Thoracic aorta (tissue), 2 donors: ENCODE data around the gene BICDL1. TPM values are rescaled to one million over a fixed set of nuclear protein-coding genes. Genes with fewer than 3 reads are reported as not detected.
A peak's percentile ranks its signal among the peaks of the same experiment; 100 is the strongest.
"Not testable (repeated sequence)": the region's sequence is repeated elsewhere in the genome, so short reads cannot be mapped to it uniquely, and the experiment has no call there.

ENCODE experiments used
- ATAC-seq: fragments of 150-250 bp; one replicate; pipeline ENCODE4 v1.8.0; 2017; ENCODE audit warnings: low read depth; ENCODE audit not compliant: insufficient number of reproducible peaks, low FRiP score
- DNase-seq: peaks from one replicate; pipeline ENCODE4 v3.0.0-alpha.2; 2020; ENCODE audit warnings: low spot score
- H3K27ac ChIP-seq, 2 donors: fragments of 200-600 bp; sonication (generic); 1 replicate in 1 of 2; 2 replicates in 1 of 2; pipeline ENCODE4 v1.5.1; 2016; ENCODE audit warnings: mild to moderate bottlenecking in 2 of 2, moderate library complexity in 2 of 2
- H3K27me3 ChIP-seq: fragments of 200-600 bp; sonication (generic); replicated peaks from 2 replicates; pipeline ENCODE4 v1.6.0; 2016; ENCODE audit warnings: mild to moderate bottlenecking; ENCODE audit not compliant: insufficient read depth
- H3K36me3 ChIP-seq: fragments of 200-600 bp; sonication (generic); one replicate; pipeline ENCODE4 v1.5.1; 2016
- H3K4me1 ChIP-seq, 2 donors: fragments of 200-600 bp; sonication (generic); 1 replicate in 1 of 2; 2 replicates in 1 of 2; pipeline versions ENCODE4 v1.5.1 to v1.6.0; 2016; ENCODE audit warnings: low read depth in 2 of 2, mild to moderate bottlenecking in 1 of 2; ENCODE audit not compliant: control insufficient read depth in 1 of 2
- H3K4me3 ChIP-seq: fragments of 200-600 bp; sonication (generic); 2 replicates; pipeline ENCODE4 v1.5.1; 2016; ENCODE audit warnings: mild to moderate bottlenecking
- H3K9me3 ChIP-seq: fragments of 200-600 bp; sonication (generic); 2 replicates; pipeline ENCODE4 v1.5.1; 2016
- total RNA-seq, 2 donors: library from RNA; depleted of rRNA; stranded (reverse); fragments of >200 nt; gene quantifications; one replicate each; pipeline versions ENCODE4 v1.1.0 to v1.2.3, GENCODE V29; 2016
- TF ChIP-seq, protein P1 (sequence below): fragments of 200-600 bp; sonication (generic); IDR thresholded peaks from one replicate; pipeline ENCODE4 v1.5.1; 2019; ENCODE audit warnings: antibody characterized with exemption

BICDL1 gene
- total RNA-seq, 2 donors from 2014 or later, result 0.68 to 4.4 TPM

DNA sequence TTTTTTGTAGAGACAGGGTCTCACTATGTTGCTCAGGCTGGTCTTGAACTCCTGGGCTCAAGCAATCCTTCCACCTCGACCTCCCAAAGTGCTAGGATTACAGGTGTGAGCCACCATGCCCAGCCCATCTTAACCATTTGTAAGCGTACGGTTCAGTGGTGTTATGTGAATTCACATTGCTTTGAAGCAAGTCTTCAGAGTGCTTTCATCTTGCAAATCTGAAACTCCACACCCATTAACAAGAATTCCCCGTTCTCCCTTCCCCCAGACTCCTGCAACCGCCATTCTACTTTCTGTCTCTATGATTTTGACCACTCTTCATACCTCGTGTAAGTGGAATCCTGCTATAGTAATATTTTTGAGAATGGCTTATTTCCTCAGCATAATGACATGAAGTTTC is 24.9 kb upstream of the BICDL1 start:
- H3K27ac ChIP-seq, result no peak overlapping the region
- H3K4me1 ChIP-seq, result no peaks in the 10 kb centered on the region
- no peak overlapping the region for H3K4me3 ChIP-seq
- no peaks in the 10 kb centered on the region for H3K9me3 ChIP-seq
- H3K36me3 ChIP-seq, result no peaks in the 10 kb centered on the region
- DNase-seq, result no peak
- no peaks in the 10 kb centered on the region for H3K27me3 ChIP-seq
- ATAC-seq, result no peak
- TF ChIP-seq, protein P1, sequence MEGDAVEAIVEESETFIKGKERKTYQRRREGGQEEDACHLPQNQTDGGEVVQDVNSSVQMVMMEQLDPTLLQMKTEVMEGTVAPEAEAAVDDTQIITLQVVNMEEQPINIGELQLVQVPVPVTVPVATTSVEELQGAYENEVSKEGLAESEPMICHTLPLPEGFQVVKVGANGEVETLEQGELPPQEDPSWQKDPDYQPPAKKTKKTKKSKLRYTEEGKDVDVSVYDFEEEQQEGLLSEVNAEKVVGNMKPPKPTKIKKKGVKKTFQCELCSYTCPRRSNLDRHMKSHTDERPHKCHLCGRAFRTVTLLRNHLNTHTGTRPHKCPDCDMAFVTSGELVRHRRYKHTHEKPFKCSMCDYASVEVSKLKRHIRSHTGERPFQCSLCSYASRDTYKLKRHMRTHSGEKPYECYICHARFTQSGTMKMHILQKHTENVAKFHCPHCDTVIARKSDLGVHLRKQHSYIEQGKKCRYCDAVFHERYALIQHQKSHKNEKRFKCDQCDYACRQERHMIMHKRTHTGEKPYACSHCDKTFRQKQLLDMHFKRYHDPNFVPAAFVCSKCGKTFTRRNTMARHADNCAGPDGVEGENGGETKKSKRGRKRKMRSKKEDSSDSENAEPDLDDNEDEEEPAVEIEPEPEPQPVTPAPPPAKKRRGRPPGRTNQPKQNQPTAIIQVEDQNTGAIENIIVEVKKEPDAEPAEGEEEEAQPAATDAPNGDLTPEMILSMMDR, result no peak

DNA sequence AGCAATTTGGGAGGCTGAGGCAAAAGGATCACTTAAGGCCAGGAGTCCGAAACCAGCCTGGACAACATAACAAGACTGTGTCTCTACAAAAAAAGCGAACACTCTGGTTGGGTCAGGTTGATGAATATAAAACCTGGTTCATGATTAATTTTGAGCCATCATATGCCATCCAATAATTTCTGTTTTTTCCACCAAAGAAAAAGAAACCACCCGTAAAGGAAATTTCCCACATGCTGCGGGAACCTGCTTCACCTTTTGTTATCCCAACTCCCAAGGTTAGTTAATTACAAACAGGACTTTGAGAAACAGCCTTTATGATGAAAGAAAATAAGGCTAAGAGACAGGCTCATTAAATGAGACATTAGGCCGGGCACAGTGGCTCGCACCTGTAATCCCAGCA is 24.1 kb upstream of the BICDL1 start:
- TF ChIP-seq, protein P1, result no peak
- H3K27ac ChIP-seq, result no peak overlapping the region
- H3K27me3 ChIP-seq, result no peaks in the 10 kb centered on the region
- H3K4me3 ChIP-seq, result no peak overlapping the region
- H3K4me1 ChIP-seq, result no peaks in the 10 kb centered on the region
- no peak for ATAC-seq
- H3K36me3 ChIP-seq, result no peaks in the 10 kb centered on the region
- H3K9me3 ChIP-seq, result no peaks in the 10 kb centered on the region
- no peak for DNase-seq

DNA sequence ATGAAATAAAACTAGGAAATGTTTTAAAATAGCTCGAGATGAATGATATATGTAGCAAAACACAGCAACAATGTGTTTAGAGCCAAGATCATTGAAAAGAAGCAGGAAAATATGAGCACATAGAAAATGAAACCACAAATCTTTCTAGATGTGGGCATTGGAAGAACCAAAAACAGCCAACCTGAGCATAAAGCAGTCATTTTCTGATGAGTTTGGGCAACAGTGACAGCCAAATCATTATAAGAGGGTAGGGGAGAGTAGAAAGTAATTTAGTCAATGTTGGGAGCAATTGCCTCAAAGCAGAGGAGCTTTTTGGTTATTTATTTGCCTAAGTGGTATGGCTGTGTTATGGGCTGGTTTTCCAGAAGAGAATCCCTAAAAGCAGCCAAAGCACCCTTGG is 8.8 kb upstream of the BICDL1 start:
- H3K4me3 ChIP-seq, result no peak overlapping the region
- no peaks in the 10 kb centered on the region for H3K27me3 ChIP-seq
- TF ChIP-seq, protein P1, result no peak
- H3K27ac ChIP-seq, result no peak overlapping the region
- H3K36me3 ChIP-seq, result no peaks in the 10 kb centered on the region
- H3K9me3 ChIP-seq, result no peaks in the 10 kb centered on the region
- no peaks in the 10 kb centered on the region for H3K4me1 ChIP-seq
- ATAC-seq (no peak), DNase-seq (no peak)

DNA sequence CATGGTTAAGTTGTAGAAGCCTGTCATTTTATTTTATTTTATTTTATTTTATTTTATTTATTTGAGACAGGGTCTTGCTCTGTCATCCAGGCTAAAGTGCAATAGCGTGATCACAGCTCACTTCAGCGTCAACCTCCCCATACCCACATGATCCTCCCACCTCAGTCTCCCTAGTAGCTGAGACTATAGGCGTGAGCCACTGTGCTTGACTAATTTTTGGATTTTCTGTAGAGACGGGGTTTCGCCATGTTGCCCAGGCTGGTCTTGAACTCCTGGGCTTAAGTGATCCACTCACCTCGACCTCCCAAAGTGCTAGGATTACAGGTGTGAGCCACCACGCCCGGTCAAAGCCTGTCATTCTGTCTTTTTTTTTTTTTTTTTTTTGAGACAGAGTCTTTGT is 8.3 kb upstream of the BICDL1 start:
- not testable (repeated sequence) for H3K36me3 ChIP-seq, ATAC-seq, H3K27me3 ChIP-seq, H3K9me3 ChIP-seq, DNase-seq, H3K4me1 ChIP-seq, H3K4me3 ChIP-seq, H3K27ac ChIP-seq

DNA sequence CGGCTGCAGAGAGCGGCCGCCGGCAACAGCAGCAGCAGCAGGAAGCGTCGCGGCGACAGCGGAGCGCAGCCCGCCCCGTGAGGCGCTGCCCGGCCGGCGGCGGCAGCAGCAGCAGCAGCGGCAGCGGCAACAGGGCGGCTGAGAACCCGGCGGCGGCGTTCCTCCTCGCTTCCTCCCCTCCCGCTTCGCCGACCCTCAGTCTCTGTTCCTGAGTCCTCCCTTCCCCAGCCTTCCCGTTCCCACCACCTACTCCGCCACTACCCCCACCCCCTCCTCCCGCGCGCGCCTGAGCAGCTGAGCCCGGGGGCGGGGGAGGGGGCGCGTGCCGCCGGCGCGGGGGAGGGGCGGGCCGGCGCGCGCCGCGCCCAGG is 310 bp downstream of the BICDL1 start:
- TF ChIP-seq, protein P1, result no peak
- Histone ChIP-seq H3K4me1 (peaks cover 8 to 13% of the 10 kb centered on the region in 2 donors), H3K27ac (no peak overlapping the region), H3K9me3 (no peaks in the 10 kb centered on the region), H3K27me3 (no peaks in the 10 kb centered on the region), H3K4me3 (peak overlapping the region; percentile 67), H3K36me3 (no peaks in the 10 kb centered on the region)
- ATAC-seq, result no peak
- no peak for DNase-seq

DNA sequence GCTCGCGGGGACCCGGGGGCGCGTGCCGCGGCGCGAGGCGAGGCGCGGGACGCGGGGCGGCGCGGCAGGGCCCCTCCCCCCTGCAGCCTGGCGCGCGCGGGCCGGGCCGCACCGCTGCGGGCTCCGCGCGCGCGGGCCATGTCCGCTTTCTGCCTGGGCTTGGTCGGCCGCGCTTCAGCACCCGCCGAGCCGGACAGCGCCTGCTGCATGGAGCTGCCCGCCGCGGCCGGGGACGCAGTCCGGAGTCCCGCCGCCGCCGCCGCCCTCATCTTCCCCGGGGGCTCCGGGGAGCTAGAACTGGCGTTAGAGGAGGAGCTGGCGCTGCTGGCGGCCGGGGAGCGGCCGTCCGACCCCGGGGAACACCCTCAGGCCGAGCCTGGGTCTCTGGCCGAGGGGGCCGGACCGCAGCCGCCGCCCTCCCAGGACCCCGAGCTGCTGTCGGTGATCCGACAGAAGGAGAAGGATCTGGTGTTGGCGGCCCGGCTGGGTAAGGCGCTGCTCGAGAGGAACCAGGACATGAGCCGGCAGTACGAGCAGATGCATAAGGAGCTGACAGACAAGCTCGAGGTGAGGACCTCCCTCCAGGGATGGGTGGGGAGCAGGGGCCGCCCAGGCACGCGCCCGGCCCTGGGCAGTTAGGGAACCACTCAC is 820 bp downstream of the BICDL1 start:
- Histone ChIP-seq H3K9me3 (no peaks in the 10 kb centered on the region), H3K27ac (no peak overlapping the region), H3K4me3 (peak overlapping the region; percentile 62), H3K36me3 (no peaks in the 10 kb centered on the region), H3K4me1 (peaks cover 8 to 13% of the 10 kb centered on the region in 2 donors), H3K27me3 (no peaks in the 10 kb centered on the region)
- peak; percentile 21 for DNase-seq
- TF ChIP-seq, protein P1, result no peak
- no peak for ATAC-seq
